Activated CD4-positive, alpha-beta T cell treated with anti-CD3 and anti-CD28 coated beads, Interleukin-2, amount 10 ng/mL, durations not matched to agents 24 days and 14 days (primary cell): Measurements from ENCODE around the gene CSRP2. TPM values are rescaled to one million over a fixed set of nuclear protein-coding genes. Genes with fewer than 3 reads are reported as not detected.

ENCODE experiments used
- DNase-seq: peaks from one replicate; pipeline ENCODE4 v3.0.0; 2022
- H3K27ac Mint-ChIP-seq: one replicate; pipeline ENCODE4 v1.8.0; 2022; ENCODE audit warnings: mild to moderate bottlenecking, mixed read lengths
- H3K27me3 Mint-ChIP-seq: one replicate; pipeline ENCODE4 v1.8.0; 2022; ENCODE audit warnings: mixed read lengths
- H3K36me3 Mint-ChIP-seq: one replicate; pipeline ENCODE4 v1.8.0; 2022; ENCODE audit warnings: low read depth, mild to moderate bottlenecking, mixed read lengths
- H3K4me1 Mint-ChIP-seq: one replicate; pipeline ENCODE4 v1.8.0; 2021; ENCODE audit warnings: mixed read lengths
- H3K4me3 Mint-ChIP-seq: one replicate; pipeline ENCODE4 v1.8.0; 2022; ENCODE audit warnings: mild to moderate bottlenecking, moderate library complexity, mixed read lengths
- H3K9me3 Mint-ChIP-seq: one replicate; pipeline ENCODE4 v1.8.0; 2021; ENCODE audit warnings: mixed read lengths
- intact Hi-C: fragments of 100-400 bp; cut with micrococcal nuclease; formaldehyde crosslinking; loops from one replicate; pipeline ENCODE4 v1.15.1; 2023
- total RNA-seq: library from RNA; stranded (reverse); gene quantifications from 2 replicates; pipeline ENCODE4 v1.2.3, GENCODE V29; 2022

Gene CSRP2
- total RNA-seq, 1 donor from 2014 or later, result 0.44 TPM

GRCh38 chr12:76863005-76863670 lies 15.7 kb downstream of the CSRP2 start:
- Mint-ChIP-seq H3K4me1 (no peaks in the 10 kb centered on the region), H3K27me3 (peaks cover 3% of the 10 kb centered on the region), H3K4me3 (no peak overlapping the region), H3K36me3 (no peaks in the 10 kb centered on the region), H3K9me3 (no peaks in the 10 kb centered on the region), H3K27ac (no peak overlapping the region)
- intact Hi-C loops, result no loop called here
- no peak for DNase-seq

- Mint-ChIP-seq H3K4me1 (no peaks in the 10 kb centered on the region), H3K9me3 (peaks cover 3% of the 10 kb centered on the region), H3K36me3 (peaks cover 6% of the 10 kb centered on the region), H3K27ac (no peak overlapping the region), H3K4me3 (no peak overlapping the region), H3K27me3 (peaks cover 3% of the 10 kb centered on the region)
- no peak for DNase-seq
- intact Hi-C loops, result no loop called here
Measured at GRCh38 chr12:76860256-76860655, 18.6 kb downstream of the CSRP2 start.

DNA sequence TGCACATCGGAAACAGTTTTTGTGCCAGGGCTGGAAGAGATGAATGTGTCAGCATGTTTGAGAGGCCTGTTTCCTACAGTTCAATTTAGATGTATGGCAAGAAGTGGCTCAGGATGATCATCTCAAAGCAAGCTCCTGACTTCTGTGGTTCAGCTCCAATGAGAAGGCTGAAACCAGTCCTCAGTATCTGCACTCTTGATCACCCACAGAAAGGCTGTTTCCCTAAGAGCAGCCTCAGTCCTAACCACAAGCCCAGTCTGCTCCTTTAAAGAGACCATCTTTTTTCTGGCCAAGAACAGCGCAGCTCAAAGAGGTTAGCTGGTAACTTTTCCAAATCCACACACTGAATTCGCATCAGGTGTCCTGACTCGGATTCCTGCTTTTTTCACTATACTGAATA lies 19.2 kb downstream of the CSRP2 start:
- peaks cover 8% of the 10 kb centered on the region for H3K36me3 Mint-ChIP-seq
- intact Hi-C loops, result no loop called here
- peaks cover 3% of the 10 kb centered on the region for H3K9me3 Mint-ChIP-seq
- DNase-seq, result no peak
- H3K4me1 Mint-ChIP-seq, result no peaks in the 10 kb centered on the region
- peaks cover 3% of the 10 kb centered on the region for H3K27me3 Mint-ChIP-seq
- H3K4me3 Mint-ChIP-seq, result no peak overlapping the region
- no peak overlapping the region for H3K27ac Mint-ChIP-seq

GRCh38 chr12:76856018-76856644 lies 22.7 kb downstream of the CSRP2 start:
- Mint-ChIP-seq H3K27me3 (no peaks in the 10 kb centered on the region), H3K27ac (no peak overlapping the region), H3K9me3 (peaks cover 3% of the 10 kb centered on the region), H3K4me3 (no peak overlapping the region), H3K4me1 (no peaks in the 10 kb centered on the region), H3K36me3 (peaks cover 15% of the 10 kb centered on the region)
- intact Hi-C loops, result no loop called here
- DNase-seq, result no peak

GRCh38 chr12:76855271-76855670 lies 23.5 kb downstream of the CSRP2 start:
- Mint-ChIP-seq H3K4me1 (no peaks in the 10 kb centered on the region), H3K4me3 (no peak overlapping the region), H3K9me3 (peaks cover 3% of the 10 kb centered on the region), H3K27ac (no peak overlapping the region), H3K27me3 (no peaks in the 10 kb centered on the region), H3K36me3 (peaks cover 19% of the 10 kb centered on the region)
- DNase-seq, result no peak
- intact Hi-C loops, result no loop called here

- Mint-ChIP-seq H3K9me3 (peaks cover 3% of the 10 kb centered on the region), H3K27me3 (no peaks in the 10 kb centered on the region), H3K27ac (no peak overlapping the region), H3K36me3 (peaks cover 24% of the 10 kb centered on the region), H3K4me3 (no peak overlapping the region), H3K4me1 (no peaks in the 10 kb centered on the region)
- intact Hi-C loops, result no loop called here
- no peak for DNase-seq
Measured at GRCh38 chr12:76852106-76852505, 26.7 kb downstream of the CSRP2 start.

DNA sequence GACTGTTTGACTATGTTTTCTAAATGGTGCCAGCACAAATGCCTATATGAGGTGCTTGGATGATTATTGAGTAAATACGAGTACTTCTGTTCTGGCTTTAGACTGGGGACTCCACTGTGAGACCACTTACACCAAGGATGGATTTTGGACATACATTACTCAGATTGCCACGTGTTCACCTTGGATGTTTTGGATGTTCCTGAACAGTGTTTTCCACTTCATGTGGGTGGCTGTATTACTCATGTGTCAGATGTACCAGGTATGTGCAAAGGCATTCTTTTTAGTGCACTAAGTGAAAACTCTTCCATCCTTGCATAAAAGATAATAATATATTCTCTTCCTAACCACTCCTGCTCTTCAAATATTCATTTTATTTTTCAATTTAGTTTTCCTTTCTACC lies 30.7 kb downstream of the CSRP2 start:
- Mint-ChIP-seq H3K4me3 (no peak overlapping the region), H3K27me3 (no peaks in the 10 kb centered on the region), H3K4me1 (no peaks in the 10 kb centered on the region), H3K27ac (no peak overlapping the region), H3K36me3 (peaks cover 21% of the 10 kb centered on the region), H3K9me3 (no peaks in the 10 kb centered on the region)
- intact Hi-C loops, result no loop called here
- DNase-seq, result no peak

DNA sequence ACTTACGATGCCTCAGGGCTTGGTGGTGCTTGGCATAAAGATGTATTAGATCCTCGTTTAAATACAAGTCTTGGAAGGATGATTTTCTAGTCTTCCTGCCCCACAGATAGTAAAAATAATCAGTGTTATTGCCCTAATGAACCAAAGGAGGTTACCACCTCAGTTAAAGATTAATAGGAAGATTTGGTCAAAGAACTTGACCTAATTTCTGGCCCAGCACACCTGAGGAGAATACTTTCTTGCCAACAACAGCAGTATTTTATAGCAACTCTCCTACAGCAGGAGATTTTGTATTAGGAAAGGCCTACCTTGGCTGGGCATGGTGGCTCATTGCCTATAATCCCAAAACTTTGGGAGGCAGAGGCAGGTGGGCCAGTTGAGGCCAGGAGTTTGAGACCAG lies 31.6 kb downstream of the CSRP2 start:
- Mint-ChIP-seq H3K27ac (no peak overlapping the region), H3K9me3 (no peaks in the 10 kb centered on the region), H3K36me3 (peaks cover 21% of the 10 kb centered on the region), H3K4me3 (no peak overlapping the region), H3K4me1 (no peaks in the 10 kb centered on the region), H3K27me3 (no peaks in the 10 kb centered on the region)
- no peak for DNase-seq
- intact Hi-C loops, result no loop called here

DNA sequence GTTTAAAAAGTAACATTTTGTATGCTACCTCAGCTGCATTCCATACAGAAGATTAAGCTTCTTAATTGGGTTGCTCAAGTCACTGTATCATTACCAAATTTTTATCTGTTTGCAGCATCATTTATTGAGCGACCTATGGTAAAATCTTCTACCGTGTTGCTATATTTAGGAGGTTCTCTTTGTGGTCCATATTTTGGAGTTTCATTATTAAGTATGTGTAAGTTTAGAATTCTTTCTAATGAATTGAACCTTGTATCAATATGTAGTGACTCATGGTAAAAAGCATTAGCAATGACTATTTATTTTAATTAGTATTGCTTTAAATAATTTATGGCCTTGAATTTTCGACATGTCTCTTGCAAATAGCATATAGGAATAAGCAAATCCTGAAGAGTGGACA lies 42.2 kb downstream of the CSRP2 start:
- Mint-ChIP-seq H3K9me3 (no peaks in the 10 kb centered on the region), H3K27me3 (no peaks in the 10 kb centered on the region), H3K4me3 (no peak overlapping the region), H3K4me1 (no peaks in the 10 kb centered on the region), H3K27ac (no peak overlapping the region), H3K36me3 (peaks cover 4% of the 10 kb centered on the region)
- intact Hi-C loops, result no loop called here
- no peak for DNase-seq

DNA sequence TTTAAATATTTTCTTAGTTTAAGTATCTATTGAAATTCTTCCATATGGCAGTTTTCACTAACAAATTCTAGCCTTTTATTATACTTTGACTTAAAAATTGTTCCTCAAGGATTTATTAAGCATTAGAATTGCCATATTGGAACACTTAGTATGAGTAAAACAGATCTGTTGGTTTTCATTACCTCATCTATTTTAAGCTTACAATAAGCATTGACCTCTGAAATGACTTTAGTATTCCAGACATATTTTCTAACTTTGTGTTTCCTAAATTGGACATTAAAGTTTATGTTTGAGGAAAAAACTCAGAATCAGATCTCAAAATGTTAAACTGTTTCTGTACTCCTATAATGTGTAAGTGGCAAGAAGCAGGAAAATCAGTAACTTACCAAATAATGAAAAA lies 48.4 kb downstream of the CSRP2 start:
- peaks cover 10% of the 10 kb centered on the region for H3K36me3 Mint-ChIP-seq
- no peaks in the 10 kb centered on the region for H3K4me1 Mint-ChIP-seq
- H3K9me3 Mint-ChIP-seq, result no peaks in the 10 kb centered on the region
- H3K4me3 Mint-ChIP-seq, result no peak overlapping the region
- no peak overlapping the region for H3K27ac Mint-ChIP-seq
- DNase-seq, result no peak
- intact Hi-C loops, result no loop called here
- H3K27me3 Mint-ChIP-seq, result no peaks in the 10 kb centered on the region

GRCh38 chr12:76820888-76821482 lies 57.8 kb downstream of the CSRP2 start:
- no peaks in the 10 kb centered on the region for H3K27me3 Mint-ChIP-seq
- no peak overlapping the region for H3K27ac Mint-ChIP-seq
- no peaks in the 10 kb centered on the region for H3K4me1 Mint-ChIP-seq
- no peaks in the 10 kb centered on the region for H3K9me3 Mint-ChIP-seq
- no peak for DNase-seq
- intact Hi-C loops, result no loop called here
- H3K36me3 Mint-ChIP-seq, result peaks cover 3% of the 10 kb centered on the region
- H3K4me3 Mint-ChIP-seq, result no peak overlapping the region

DNA sequence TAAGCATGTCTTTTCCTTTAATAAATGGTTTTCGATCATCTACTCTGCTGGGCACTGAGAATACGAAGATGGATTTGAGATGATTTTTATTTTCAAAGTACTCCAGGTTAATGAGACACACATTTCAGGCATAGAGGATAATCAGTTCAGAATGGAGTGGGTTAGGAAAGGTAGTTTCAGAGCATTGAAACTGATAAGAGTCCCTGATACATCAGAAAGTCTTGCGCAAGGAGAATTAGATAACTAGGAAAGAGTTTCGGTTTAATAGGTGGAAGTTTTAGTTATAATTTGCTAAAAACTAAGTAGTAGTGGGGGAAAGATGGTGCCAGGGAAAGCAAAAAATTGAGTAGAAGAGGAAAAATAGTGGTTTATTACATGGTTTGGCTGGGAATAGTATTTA lies 64.8 kb downstream of the CSRP2 start:
- no peak overlapping the region for H3K4me3 Mint-ChIP-seq
- H3K27me3 Mint-ChIP-seq, result no peaks in the 10 kb centered on the region
- intact Hi-C loops, result no loop called here
- DNase-seq, result no peak
- no peaks in the 10 kb centered on the region for H3K4me1 Mint-ChIP-seq
- no peak overlapping the region for H3K27ac Mint-ChIP-seq
- H3K9me3 Mint-ChIP-seq, result no peaks in the 10 kb centered on the region
- H3K36me3 Mint-ChIP-seq, result peaks cover 15% of the 10 kb centered on the region

DNA sequence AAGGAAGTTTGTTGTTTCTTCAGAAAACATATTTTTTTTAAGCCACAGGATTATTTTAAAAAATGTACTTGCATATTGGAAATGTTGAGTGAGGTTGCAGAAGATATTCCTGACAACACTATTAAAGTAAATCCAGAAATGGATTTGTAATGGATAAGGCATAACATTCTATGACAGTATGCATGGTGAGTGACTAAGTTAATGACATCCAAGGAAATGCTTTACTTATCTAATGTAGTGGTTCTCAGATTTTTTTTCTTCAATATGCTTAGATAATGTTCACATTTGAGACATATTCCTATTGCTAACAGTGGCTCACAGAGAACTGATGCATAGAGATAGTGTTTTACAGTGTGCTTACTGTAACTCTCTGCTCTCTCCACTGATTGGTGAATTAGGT lies 65.6 kb downstream of the CSRP2 start:
- Mint-ChIP-seq H3K36me3 (peaks cover 14% of the 10 kb centered on the region), H3K27ac (no peak overlapping the region), H3K4me3 (no peak overlapping the region), H3K27me3 (no peaks in the 10 kb centered on the region), H3K9me3 (no peaks in the 10 kb centered on the region), H3K4me1 (no peaks in the 10 kb centered on the region)
- intact Hi-C loops, result no loop called here
- no peak for DNase-seq

GRCh38 chr12:76811976-76812375 lies 66.8 kb downstream of the CSRP2 start:
- DNase-seq, result no peak
- H3K36me3 Mint-ChIP-seq, result peaks cover 14% of the 10 kb centered on the region
- H3K9me3 Mint-ChIP-seq, result no peaks in the 10 kb centered on the region
- intact Hi-C loops, result no loop called here
- no peak overlapping the region for H3K27ac Mint-ChIP-seq
- no peak overlapping the region for H3K4me3 Mint-ChIP-seq
- no peaks in the 10 kb centered on the region for H3K4me1 Mint-ChIP-seq
- no peaks in the 10 kb centered on the region for H3K27me3 Mint-ChIP-seq
